B cell (primary cell): ENCODE results near the gene TMED10. TPM values are rescaled to one million over a fixed set of nuclear protein-coding genes. Genes with fewer than 3 reads are reported as not detected.

Source experiments
- ATAC-seq: fragments of 200-7000 bp; cut with Tn5 transposase; one replicate; pipeline ENCODE4 v1.10.0; 2021; ENCODE audit warnings: low read depth, mild to moderate bottlenecking, moderate number of reproducible peaks, moderate library complexity
- CTCF ChIA-PET: fragments of 350-600 bp; sonication (Branson Sonifier 250); formaldehyde crosslinking; loops from one replicate; lab custom pipeline; 2021; ENCODE audit warnings: antibody characterized with exemption, inconsistent platforms; lab: Charles Lee
- POLR2A ChIA-PET: fragments of 350-600 bp; sonication (Branson Sonifier 250); formaldehyde crosslinking; loops from one replicate; lab custom pipeline; 2021; ENCODE audit warnings: antibody characterized with exemption; lab: Charles Lee
- DNase-seq: peaks from one replicate; pipeline ENCODE4 v3.0.0; 2013
- H2AFZ ChIP-seq: 2 replicates; pipeline ENCODE4 v1.6.1; 2012; ENCODE audit warnings: mild to moderate bottlenecking, low read depth, low read length; ENCODE audit not compliant: insufficient read depth, poor library complexity, severe bottlenecking
- H3K27ac ChIP-seq, 2 donors: 1 replicate in 1 of 2; 2 replicates in 1 of 2; pipeline ENCODE4 v1.5.1; 2012 to 2013; ENCODE audit warnings: low read length in 2 of 2, mild to moderate bottlenecking in 2 of 2, moderate library complexity in 1 of 2
- H3K27me3 ChIP-seq, 4 experiments: fragments of 200-600 bp in 1 of 4; sonication (generic) in 1 of 4; replicated peaks in 1 of 4; 1 replicate in 2 of 4; 2 replicates in 2 of 4; pipeline versions ENCODE4 v1.6.1 to v1.7.0; 2013 to 2016; ENCODE audit warnings: low read length in 3 of 4, mild to moderate bottlenecking in 2 of 4, mixed read lengths in 1 of 4, moderate library complexity in 1 of 4; ENCODE audit not compliant: insufficient read depth in 4 of 4, control insufficient read depth in 3 of 4; ENCODE audit errors: control extremely low read depth in 1 of 4
- H3K36me3 ChIP-seq, 2 experiments: replicated peaks in 1 of 2; 1 replicate in 1 of 2; 2 replicates in 1 of 2; pipeline versions ENCODE4 v1.6.1 to v1.7.1; 2013; ENCODE audit warnings: low read length in 1 of 2; ENCODE audit not compliant: insufficient read depth in 2 of 2, control insufficient read depth in 1 of 2; ENCODE audit errors: control extremely low read depth in 1 of 2, extremely low read depth in 1 of 2
- H3K4me1 ChIP-seq, 2 donors: fragments of 200-600 bp in 1 of 2; sonication (generic) in 1 of 2; 1 replicate in 1 of 2; 2 replicates in 1 of 2; pipeline versions ENCODE4 v1.5.1 to v1.6.1; 2013 to 2017; ENCODE audit warnings: low read length in 2 of 2; ENCODE audit not compliant: control insufficient read depth in 2 of 2, insufficient read depth in 2 of 2
- H3K4me2 ChIP-seq: replicated peaks from 2 replicates; pipeline ENCODE3; 2012; ENCODE audit warnings: mild to moderate bottlenecking, low read depth, low read length; ENCODE audit not compliant: poor library complexity, severe bottlenecking
- H3K4me3 ChIP-seq, 5 experiments: fragments of 200-600 bp in 1 of 5; sonication (generic) in 1 of 5; 1 replicate in 3 of 5; 2 replicates in 2 of 5; pipeline versions ENCODE4 v1.5.1 to v1.7.0; 2011 to 2016; ENCODE audit warnings: low read length in 4 of 5, mild to moderate bottlenecking in 4 of 5, low read depth in 2 of 5, control low read depth in 1 of 5, moderate library complexity in 1 of 5; ENCODE audit not compliant: insufficient read depth in 1 of 5; ENCODE audit errors: control extremely low read depth in 1 of 5, extremely low read depth in 1 of 5
- H3K79me2 ChIP-seq: fragments of 200-600 bp; sonication (generic); one replicate; pipeline ENCODE4 v1.6.0; 2016; ENCODE audit warnings: low read length; ENCODE audit not compliant: control insufficient read depth, insufficient read depth
- H3K9ac ChIP-seq: fragments of 200-600 bp; sonication (generic); 2 replicates; pipeline ENCODE4 v1.6.1; 2017; ENCODE audit warnings: mild to moderate bottlenecking, low read length, moderate library complexity
- H3K9me3 ChIP-seq, 3 donors: one replicate each; pipeline versions ENCODE4 v1.6.1 to v1.7.1; 2013; ENCODE audit warnings: low read length in 2 of 3; ENCODE audit not compliant: control insufficient read depth in 2 of 3, insufficient read depth in 1 of 3; ENCODE audit errors: control extremely low read depth in 1 of 3
- H4K20me1 ChIP-seq: 2 replicates; pipeline ENCODE4 v1.6.0; 2012; ENCODE audit warnings: mild to moderate bottlenecking, low read length; ENCODE audit not compliant: insufficient read depth, control insufficient read depth, poor library complexity, severe bottlenecking
- H3K27ac Mint-ChIP-seq: one replicate; pipeline ENCODE4 v1.8.0; 2021; ENCODE audit warnings: mixed read lengths
- H3K27me3 Mint-ChIP-seq: one replicate; pipeline ENCODE4 v1.8.0; 2021; ENCODE audit warnings: mixed read lengths
- H3K4me1 Mint-ChIP-seq: one replicate; pipeline ENCODE4 v1.8.0; 2021; ENCODE audit warnings: mixed read lengths
- H3K4me3 Mint-ChIP-seq: one replicate; pipeline ENCODE4 v1.8.0; 2021; ENCODE audit warnings: mixed read lengths
- H3K9me3 Mint-ChIP-seq: one replicate; pipeline ENCODE4 v1.8.0; 2022; ENCODE audit warnings: mixed read lengths; ENCODE audit not compliant: insufficient read depth
- EZH2 ChIP-seq: IDR thresholded peaks from 2 replicates; pipeline ENCODE4 v1.6.1; 2012; ENCODE audit warnings: borderline replicate concordance, low read depth, mild to moderate bottlenecking, moderate library complexity, low read length; ENCODE audit not compliant: insufficient read depth, poor library complexity, severe bottlenecking
- WGBS: methylation state at CpG from one replicate; pipeline ENCODE4 v1.1.5; 2013; ENCODE audit warnings: missing lambda C conversion rate; ENCODE audit not compliant: insufficient coverage; 5-methylcytosine and 5-hydroxymethylcytosine counted together
- intact Hi-C: fragments of 100-400 bp; cut with micrococcal nuclease; formaldehyde crosslinking; loops from one replicate; pipeline ENCODE4 v1.10.0; 2022
- polyA plus RNA-seq: library from polyadenylated mRNA; depleted of rRNA; stranded (reverse); fragments of >200 nt; gene quantifications from 2 replicates; pipeline ENCODE4 v1.2.3, GENCODE V29; 2012
- total RNA-seq, 2 donors: library from RNA; stranded (reverse); fragments of 120-200 nt in 1 of 2; gene quantifications; 1 replicate in 1 of 2; 2 replicates in 1 of 2; pipeline versions ENCODE4 v1.2.3 to v1.2.4, GENCODE V29; 2013 to 2022
- TF ChIP-seq, protein P1 (sequence below): fragments of 200-600 bp; IDR thresholded peaks from one replicate; pipeline ENCODE4 v1.8.0; 2022; ENCODE audit warnings: antibody characterized with exemption, mild to moderate bottlenecking

Gene TMED10
- total and polyA plus RNA-seq, 2 donors (not counting 1 experiment from before 2014, with no cell fraction given): 72.0 to 111 TPM

DNA sequence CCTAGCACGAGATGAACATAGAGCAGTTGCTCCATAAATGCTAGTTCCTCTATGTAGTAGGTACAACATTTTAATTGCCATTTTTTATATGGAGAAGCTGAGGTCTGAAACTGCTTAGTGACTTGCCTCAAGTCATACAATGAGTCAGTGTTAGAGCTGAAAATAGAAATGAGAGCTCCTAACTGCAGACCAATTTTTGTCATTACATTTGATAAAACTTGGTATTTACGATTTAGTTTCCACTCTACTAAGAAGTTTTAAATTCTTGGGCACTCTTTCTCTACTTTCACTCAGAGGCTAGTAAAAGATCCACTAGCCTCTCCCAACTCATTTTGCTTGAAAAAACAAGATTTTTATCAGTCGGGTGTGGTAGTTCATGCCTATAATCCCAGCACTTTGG lies 8.1 kb upstream of the TMED10 start:
- Mint-ChIP-seq H3K4me3 (no peak overlapping the region), H3K27me3 (no peaks in the 10 kb centered on the region), H3K4me1 (peaks cover 21% of the 10 kb centered on the region), H3K9me3 (no peaks in the 10 kb centered on the region), H3K27ac (no peak overlapping the region)
- TF ChIP-seq, protein P1, sequence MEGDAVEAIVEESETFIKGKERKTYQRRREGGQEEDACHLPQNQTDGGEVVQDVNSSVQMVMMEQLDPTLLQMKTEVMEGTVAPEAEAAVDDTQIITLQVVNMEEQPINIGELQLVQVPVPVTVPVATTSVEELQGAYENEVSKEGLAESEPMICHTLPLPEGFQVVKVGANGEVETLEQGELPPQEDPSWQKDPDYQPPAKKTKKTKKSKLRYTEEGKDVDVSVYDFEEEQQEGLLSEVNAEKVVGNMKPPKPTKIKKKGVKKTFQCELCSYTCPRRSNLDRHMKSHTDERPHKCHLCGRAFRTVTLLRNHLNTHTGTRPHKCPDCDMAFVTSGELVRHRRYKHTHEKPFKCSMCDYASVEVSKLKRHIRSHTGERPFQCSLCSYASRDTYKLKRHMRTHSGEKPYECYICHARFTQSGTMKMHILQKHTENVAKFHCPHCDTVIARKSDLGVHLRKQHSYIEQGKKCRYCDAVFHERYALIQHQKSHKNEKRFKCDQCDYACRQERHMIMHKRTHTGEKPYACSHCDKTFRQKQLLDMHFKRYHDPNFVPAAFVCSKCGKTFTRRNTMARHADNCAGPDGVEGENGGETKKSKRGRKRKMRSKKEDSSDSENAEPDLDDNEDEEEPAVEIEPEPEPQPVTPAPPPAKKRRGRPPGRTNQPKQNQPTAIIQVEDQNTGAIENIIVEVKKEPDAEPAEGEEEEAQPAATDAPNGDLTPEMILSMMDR: no peak
- TF ChIP-seq EZH2: no peak
- intact Hi-C loops: no loop called here
- Histone ChIP-seq H3K4me1 (peaks cover 18 to 24% of the 10 kb centered on the region in 2 donors), H3K27ac (no peak overlapping the region), H2AFZ (no peak overlapping the region), H3K4me2 (no peak overlapping the region), H3K9ac (no peak overlapping the region), H3K27me3 (no peaks in the 10 kb centered on the region), H3K9me3 (no peaks in the 10 kb centered on the region), H3K36me3 (no peaks in the 10 kb centered on the region), H4K20me1 (no peaks in the 10 kb centered on the region), H3K4me3 (no peak overlapping the region), H3K79me2 (no peaks in the 10 kb centered on the region)
- POLR2A ChIA-PET: no interaction called here
- no CpG with 5 or more reads among the region's 3 CpGs for WGBS
- CTCF ChIA-PET: interaction anchor here (0.6 to 1.0 kb wide), 3 partner anchors 82 to 165 kb away, joined by 3 to 4 read pairs (median 3); no protein-coding TSS in a partner anchor
- DNase-seq: no peak
- no peak for ATAC-seq

DNA sequence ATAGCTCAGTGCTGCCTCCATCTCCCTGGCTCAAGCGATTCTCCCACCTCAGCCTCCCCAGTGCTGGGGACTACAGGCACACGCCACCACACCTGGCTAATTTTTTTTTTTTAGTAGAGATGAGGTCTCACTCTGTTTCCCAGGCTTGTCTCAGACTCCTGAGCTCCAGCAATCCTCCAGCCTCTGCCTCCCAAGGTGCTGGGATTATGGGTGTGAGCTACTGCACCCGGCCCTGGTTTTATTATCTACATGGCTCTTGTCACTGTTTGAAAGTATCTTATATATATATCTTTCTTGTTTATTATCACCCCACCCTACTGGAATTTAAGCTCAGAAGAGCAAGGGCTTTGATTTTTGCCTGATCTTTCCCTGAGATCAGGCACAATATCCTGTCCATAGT lies 7.6 kb upstream of the TMED10 start:
- ATAC-seq (no peak), DNase-seq (no peak)
- Mint-ChIP-seq H3K9me3 (no peaks in the 10 kb centered on the region), H3K4me3 (no peak overlapping the region), H3K27ac (no peak overlapping the region), H3K27me3 (no peaks in the 10 kb centered on the region), H3K4me1 (peaks cover 18% of the 10 kb centered on the region)
- Histone ChIP-seq H3K27me3 (no peaks in the 10 kb centered on the region), H3K4me3 (no peak overlapping the region), H4K20me1 (no peaks in the 10 kb centered on the region), H3K79me2 (no peaks in the 10 kb centered on the region), H3K9me3 (no peaks in the 10 kb centered on the region), H3K9ac (no peak overlapping the region), H3K4me2 (no peak overlapping the region), H2AFZ (no peak overlapping the region), H3K36me3 (no peaks in the 10 kb centered on the region), H3K4me1 (peaks cover 15 to 20% of the 10 kb centered on the region in 2 donors), H3K27ac (no peak overlapping the region)
- intact Hi-C loops: no loop called here
- POLR2A ChIA-PET: no interaction called here
- TF ChIP-seq, protein P1: no peak
- TF ChIP-seq EZH2: no peak
- WGBS: no CpG with 5 or more reads among the region's 3 CpGs
- CTCF ChIA-PET: interaction anchor here (0.6 to 1.0 kb wide), 4 partner anchors 101 to 906 kb away, joined by 3 to 4 read pairs (median 3); no protein-coding TSS in a partner anchor
